ENCODE data around the gene ZNF106.

The ZNF106 gene

GRCh38 chr15:42490671-42491538 lies at the start of gene ZNF106:
TSS of gene ZNF106 (minus strand) at chr15:42491141. CDS start at chr15:42472289, 18,852 bp downstream.
- DNase-seq (ENCODE audit: low read depth in 3 of 3), result peak; percentile 68 to 82 (median 73)

DNA sequence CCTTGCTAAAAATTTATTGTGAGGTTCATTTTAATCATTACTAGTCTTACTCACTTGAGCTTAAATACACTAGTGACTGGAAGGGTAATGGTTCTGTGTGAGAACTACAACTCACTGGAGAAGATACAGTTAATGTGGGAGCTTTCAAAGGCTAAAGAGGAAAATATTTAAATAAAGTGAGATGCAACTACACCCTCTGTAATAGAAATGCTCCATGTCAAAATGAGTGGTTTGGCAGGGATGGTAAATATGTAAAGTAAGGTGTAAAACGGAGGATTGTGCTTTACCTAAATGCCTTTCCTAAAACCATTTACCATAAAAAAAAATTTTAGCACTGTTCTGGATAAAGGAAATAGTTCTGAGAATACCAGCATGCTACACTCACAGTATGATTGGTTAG lies 42.3 kb upstream of the ZNF106 start:
- DNase-seq (ENCODE audit: low read depth in 3 of 3), result no peak

GRCh38 chr15:42528970-42529369 lies 38.0 kb upstream of the ZNF106 start:
- DNase-seq (ENCODE audit: low read depth in 3 of 3), result no peak

- no peak for DNase-seq (ENCODE audit: low read depth in 3 of 3)
These were observed 32.4 kb upstream of the ZNF106 start for GRCh38 chr15:42523331-42523730.

- no peak for DNase-seq (ENCODE audit: low read depth in 3 of 3)
These were observed 20.1 kb upstream of the ZNF106 start for GRCh38 chr15:42511007-42511391.

DNA sequence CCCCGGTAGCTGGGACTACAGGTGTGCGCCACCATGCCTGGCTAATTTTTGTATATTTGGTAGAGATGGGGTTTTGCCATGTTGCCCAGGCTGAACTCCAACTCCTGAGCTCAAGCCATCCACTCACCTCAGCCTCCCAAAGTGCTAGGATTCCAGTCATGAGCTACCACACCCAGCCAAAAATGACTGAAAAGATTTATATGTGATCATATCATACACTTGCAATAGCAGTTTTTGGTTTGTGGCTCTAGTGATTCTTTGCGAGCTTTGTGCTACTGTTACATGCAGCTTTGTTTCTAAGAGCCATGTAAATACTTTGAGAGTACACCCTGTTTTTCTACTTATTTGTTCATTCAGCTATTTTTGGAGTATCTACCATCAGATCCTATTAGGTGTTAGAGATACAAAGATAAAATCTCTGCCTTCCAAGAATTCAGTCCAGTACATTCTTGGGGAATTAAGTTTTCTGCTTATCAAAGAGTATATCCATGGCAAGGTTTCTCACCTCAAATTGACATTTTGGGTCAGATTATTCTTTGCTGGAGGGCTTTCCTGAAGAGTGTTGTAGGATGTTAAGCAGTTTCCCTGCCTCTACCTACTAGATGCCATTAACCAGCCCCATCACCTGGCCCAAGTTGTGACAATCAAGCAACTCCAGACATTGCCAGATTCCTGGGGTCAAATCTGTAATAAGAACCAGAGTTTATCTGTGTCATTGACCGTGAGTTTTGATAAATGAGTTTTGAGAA lies 19.5 kb upstream of the ZNF106 start:
- DNase-seq (ENCODE audit: low read depth in 3 of 3), result no peak

GRCh38 chr15:42508263-42508690 lies 17.3 kb upstream of the ZNF106 start:
- no peak for DNase-seq (ENCODE audit: low read depth in 3 of 3)

DNA sequence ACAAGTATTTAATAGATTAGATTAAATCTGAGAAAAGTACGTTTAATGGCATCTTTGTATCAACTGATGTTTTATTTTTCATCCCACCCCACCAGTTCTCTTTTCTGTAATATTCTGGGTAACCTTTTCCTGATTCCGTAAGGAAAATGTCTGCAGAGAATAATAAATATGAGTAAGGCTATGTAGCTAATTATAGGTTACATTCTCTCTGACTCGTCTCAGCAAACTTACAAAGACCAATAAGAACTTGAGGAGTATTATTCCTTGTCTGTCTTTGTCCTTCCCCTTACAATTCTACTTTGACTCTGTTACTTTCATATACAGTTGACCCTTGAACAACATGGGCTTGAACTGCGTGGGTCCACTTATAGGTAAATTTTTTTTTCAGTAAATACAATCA lies 16.6 kb upstream of the ZNF106 start:
- DNase-seq (ENCODE audit: low read depth in 3 of 3), result no peak

DNA sequence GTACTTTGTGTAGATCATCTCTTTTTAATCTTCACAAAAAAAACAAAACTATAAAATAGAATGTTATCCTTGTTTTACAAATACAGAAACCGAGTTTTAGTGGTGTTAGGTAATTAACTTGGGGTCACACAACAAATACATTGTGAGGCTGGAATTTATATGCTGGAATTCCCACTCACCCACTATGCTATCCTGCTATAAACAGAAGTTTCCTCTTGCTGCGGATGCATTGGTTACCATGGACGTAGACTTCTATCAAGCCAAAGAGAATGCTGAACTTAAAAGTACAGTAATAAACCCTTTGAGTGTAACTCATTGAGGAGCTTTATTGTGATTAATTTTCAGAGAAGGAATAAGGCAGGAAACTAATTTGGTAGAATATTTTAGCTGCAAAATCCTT lies 13.7 kb upstream of the ZNF106 start:
- DNase-seq (ENCODE audit: low read depth in 3 of 3), result no peak

DNA sequence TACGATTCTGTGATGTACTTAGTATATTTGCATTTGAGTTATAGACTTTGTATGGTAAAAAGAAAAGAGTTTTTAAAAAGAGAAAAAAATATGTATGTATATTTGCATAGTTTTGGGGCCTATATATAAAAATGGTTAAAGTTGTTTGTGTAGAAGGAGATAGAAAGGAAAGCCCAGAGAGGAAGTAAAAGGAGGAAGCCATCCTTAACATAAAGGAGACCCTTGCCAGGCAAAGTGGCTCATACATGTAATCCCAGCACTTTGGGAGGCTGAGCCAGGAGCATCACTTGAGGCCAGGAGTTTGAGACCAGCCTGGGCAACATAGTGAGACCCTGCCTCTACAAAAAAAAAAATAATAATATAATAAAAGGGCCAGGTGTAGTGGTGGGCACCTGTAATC lies 12.9 kb upstream of the ZNF106 start:
- no peak for DNase-seq (ENCODE audit: low read depth in 3 of 3)

- DNase-seq (ENCODE audit: low read depth in 3 of 3), result no peak
These were observed 11.5 kb upstream of the ZNF106 start for GRCh38 chr15:42502477-42502876.

DNA sequence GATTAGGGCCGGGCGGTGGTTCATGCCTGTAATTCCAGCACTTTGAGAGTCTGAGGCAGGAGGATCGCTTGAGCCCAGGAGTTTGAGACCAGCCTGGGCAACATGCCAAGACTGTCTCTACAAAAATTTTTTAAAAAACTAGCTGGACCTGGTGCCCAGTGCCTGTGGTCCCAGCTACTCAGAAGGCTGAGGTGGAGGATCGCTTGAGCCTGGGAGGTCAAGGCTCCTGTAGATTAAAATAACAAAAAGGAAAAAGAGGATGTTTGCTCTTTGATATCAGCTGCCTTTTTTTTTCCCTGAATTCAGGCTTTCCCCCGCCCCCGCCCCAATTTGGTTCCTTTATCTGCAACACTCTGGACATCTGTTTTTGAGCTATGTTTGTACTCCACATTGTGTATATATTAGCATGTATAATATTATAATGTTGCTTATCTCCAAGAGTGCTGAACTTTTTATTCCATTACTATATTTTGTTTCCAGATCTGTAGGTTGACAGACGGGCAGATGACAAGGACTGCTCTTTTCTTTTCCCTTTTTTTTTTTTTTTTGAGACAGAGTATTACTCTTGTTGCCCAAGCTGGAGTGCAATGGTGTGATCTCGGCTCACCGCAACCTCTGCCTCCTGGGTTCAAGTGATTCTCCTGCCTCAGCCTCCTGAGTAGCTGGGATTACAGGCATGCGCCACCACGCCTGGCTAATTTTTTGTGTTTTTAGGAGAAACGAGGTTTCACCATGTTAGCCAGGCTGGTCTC lies 9.1 kb upstream of the ZNF106 start:
- DNase-seq (ENCODE audit: low read depth in 3 of 3), result no peak

DNA sequence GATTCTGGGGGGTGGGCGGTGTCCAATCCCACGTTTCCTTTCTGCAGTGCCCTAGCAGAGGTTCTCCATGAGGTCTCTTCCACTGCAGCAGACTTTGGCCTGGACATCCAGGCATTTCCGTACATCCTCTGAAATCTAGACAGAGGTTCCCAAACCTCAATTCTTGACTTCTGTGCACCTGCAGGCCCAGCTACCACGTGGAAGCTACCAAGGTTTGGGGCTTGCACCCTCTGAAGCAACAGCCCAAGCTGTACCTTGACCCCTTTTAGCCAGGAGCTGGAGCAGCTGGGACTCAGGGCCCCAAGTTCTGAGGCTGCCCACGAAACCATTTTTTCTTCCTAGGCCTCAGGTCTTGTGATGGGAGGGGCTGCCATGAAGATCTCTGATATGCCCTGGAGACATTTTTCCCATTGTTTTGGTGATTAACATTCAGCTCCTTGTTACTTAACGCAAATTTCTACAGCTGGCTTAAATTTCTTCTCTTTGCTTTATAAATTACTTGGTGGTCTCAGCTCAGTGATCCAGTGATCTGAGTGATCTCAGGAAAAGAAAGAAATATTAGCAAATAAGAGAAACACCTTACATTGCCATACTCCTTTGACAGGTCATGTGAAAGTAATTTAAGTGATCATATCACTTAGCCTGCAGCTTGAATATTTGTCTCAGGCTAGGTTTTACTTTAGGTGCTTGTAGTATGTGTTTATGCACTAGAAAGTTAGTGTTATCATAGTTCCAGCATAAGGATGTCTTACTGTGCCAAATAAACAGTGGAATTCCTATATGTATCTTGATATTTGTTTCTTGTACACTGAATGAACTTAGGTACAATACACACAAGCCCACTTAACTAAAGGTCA lies 7.5 kb upstream of the ZNF106 start:
- no peak for DNase-seq (ENCODE audit: low read depth in 3 of 3)

- DNase-seq (ENCODE audit: low read depth in 3 of 3), result peak; percentile 65 to 81 (median 71)
These were observed 4.6 kb upstream of the ZNF106 start, which contains the start of gene SNAP23 for GRCh38 chr15:42495361-42496212. TSS of gene SNAP23 (plus strand) at chr15:42495634. CDS start at chr15:42511847, 16,213 bp downstream.

- no peak for DNase-seq (ENCODE audit: low read depth in 3 of 3)
These were observed 4.0 kb upstream of the ZNF106 start for GRCh38 chr15:42494998-42495360.

- no peak for DNase-seq (ENCODE audit: low read depth in 3 of 3)
These were observed 2.7 kb upstream of the ZNF106 start for GRCh38 chr15:42493679-42494078.

DNA sequence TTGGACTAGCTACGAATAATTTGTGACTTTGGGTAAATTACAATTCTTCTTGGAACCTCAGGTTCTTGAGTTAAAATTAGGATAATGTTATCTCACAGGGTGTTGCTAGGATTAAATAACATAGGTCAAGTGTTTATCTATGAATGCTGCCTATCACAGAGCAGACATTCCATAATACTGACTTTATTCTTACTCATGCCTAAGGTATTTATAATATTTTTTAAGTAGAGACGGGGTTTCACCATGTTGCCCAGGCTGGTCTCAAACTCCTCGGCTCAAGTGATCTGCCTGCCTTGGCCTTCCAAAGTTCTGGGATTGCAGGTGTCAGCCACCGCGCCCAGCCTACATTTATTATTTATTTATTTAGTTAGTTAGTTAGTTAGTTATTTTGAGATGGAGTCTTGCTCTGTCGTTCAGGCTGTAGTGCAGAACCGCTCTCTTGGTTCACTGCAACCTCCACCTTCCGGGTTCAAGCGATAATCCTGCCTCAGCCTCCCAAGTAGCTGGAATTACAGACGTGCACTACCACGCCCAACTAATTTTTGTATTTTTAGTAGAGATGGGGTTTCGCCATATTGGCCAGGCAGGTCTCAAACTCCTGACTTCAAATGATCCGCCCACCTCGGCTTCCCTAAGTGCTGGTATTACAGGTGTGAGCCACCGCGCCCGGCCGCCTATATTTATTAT lies 741 bp upstream of the ZNF106 start:
- DNase-seq (ENCODE audit: low read depth in 3 of 3), result no peak

- DNase-seq (ENCODE audit: low read depth in 3 of 3), result no peak
These were observed 660 bp downstream of the ZNF106 start for GRCh38 chr15:42490291-42490670.

DNA sequence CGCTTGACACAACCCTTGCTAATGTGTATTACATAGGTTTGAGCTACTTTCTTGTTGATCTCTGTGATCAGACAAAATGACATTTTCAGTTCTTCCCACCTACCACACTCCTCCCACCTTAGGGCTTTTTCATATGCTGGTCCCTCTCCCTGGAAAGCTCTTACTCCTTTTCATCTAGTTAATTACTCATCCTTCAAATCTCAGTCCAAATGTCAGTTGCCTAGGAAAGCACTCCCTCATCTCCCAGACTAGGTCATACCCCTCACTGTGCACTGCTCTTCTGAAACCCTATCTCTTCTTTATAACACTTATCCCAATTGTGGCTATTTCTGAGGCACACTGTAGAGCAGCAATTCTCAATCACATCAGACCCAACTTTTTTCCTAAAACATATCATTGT lies 7.3 kb downstream of the ZNF106 start:
- DNase-seq (ENCODE audit: low read depth in 3 of 3), result no peak

- DNase-seq (ENCODE audit: low read depth in 3 of 3), result no peak
These were observed 8.2 kb downstream of the ZNF106 start for GRCh38 chr15:42482701-42483100.

All from stimulated activated CD4-positive, alpha-beta T cell treated with anti-CD3 and anti-CD28 coated beads, TNF-alpha, amount 100 ng/mL, for 24 hours (primary cell).